Upper lobe of right lung (tissue), 1 donor: ENCODE results near the gene GMDS. TPM values are rescaled to one million over a fixed set of nuclear protein-coding genes. Genes with fewer than 3 reads are reported as not detected.
A peak's percentile ranks its signal among the peaks of the same experiment; 100 is the strongest.
"Not testable (repeated sequence)": the region's sequence is repeated elsewhere in the genome, so short reads cannot be mapped to it uniquely, and the experiment has no call there.

Experiments used
- ATAC-seq: fragments of 200-7000 bp; cut with Tn5 transposase; one replicate; pipeline ENCODE4 v1.9.1; 2020; ENCODE audit warnings: mild to moderate bottlenecking, moderate library complexity
- DNase-seq: peaks from one replicate; pipeline ENCODE4 v3.0.0-alpha.2; 2020
- H3K27ac ChIP-seq: fragments of 200-600 bp; one replicate; pipeline ENCODE4 v1.8.0; 2022
- H3K27me3 ChIP-seq: fragments of 200-600 bp; one replicate; pipeline ENCODE4 v1.8.0; 2022; ENCODE audit warnings: mild to moderate bottlenecking
- H3K36me3 ChIP-seq: fragments of 200-600 bp; one replicate; pipeline ENCODE4 v1.8.0; 2022
- H3K4me1 ChIP-seq: fragments of 200-600 bp; one replicate; pipeline ENCODE4 v1.8.0; 2022
- H3K4me3 ChIP-seq: fragments of 200-600 bp; one replicate; pipeline ENCODE4 v1.8.0; 2022; ENCODE audit warnings: mild to moderate bottlenecking
- H3K9me3 ChIP-seq: fragments of 200-600 bp; one replicate; pipeline ENCODE4 v1.8.0; 2022
- CTCF ChIP-seq: fragments of 200-600 bp; IDR thresholded peaks from one replicate; pipeline ENCODE4 v1.8.0; 2022; ENCODE audit warnings: antibody characterized with exemption
- intact Hi-C: fragments of 100-400 bp; cut with DNase I; formaldehyde crosslinking; loops from one replicate; pipeline ENCODE4 v1.11.0; 2022
- total RNA-seq: library from RNA; stranded (reverse); fragmentation: NEBNext Ultra II Directional; extraction: Animal tissue kit (Norgen Biotek cat#: 25700); gene quantifications from one replicate; pipeline ENCODE4 v1.2.1, GENCODE V29; 2021
- donor health status: DM: no; HTN: yes; CAD: no; lungs with severe emphysema.

Gene GMDS
- total RNA-seq, 1 donor from 2014 or later: 12.2 TPM

GRCh38 chr6:1761477-1761877 is 483.9 kb downstream of the GMDS start:
- Histone ChIP-seq H3K9me3 (no peaks in the 10 kb centered on the region), H3K27me3 (no peaks in the 10 kb centered on the region), H3K4me1 (no peaks in the 10 kb centered on the region), H3K36me3 (no peaks in the 10 kb centered on the region), H3K4me3 (no peak overlapping the region), H3K27ac (no peak overlapping the region)
- intact Hi-C loops: no loop called here
- DNase-seq (no peak), ATAC-seq (no peak)
- TF ChIP-seq CTCF: no peak

DNA sequence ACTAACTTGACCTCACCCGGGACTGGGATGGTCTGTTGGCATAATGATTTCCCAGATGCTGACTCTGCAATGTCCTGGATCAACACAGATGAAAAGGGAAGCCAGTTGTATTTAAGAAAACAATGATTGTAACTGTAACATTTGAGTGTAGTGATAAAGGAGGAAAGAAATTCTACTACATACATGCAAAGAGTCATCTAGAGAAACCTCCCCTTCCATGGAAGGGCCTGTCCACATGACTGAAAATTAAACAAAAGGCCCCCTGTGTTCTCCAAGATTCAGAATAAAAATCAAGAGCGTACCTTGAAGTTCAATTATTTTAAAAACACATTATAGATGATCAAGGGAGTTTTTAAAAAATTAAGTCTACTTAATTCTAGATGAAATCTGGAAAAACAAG is 484.5 kb downstream of the GMDS start:
- no peak overlapping the region for H3K4me3 ChIP-seq
- no peak overlapping the region for H3K27ac ChIP-seq
- H3K27me3 ChIP-seq: no peaks in the 10 kb centered on the region
- H3K4me1 ChIP-seq: no peaks in the 10 kb centered on the region
- no peaks in the 10 kb centered on the region for H3K9me3 ChIP-seq
- H3K36me3 ChIP-seq: no peaks in the 10 kb centered on the region
- DNase-seq (no peak), ATAC-seq (no peak)
- intact Hi-C loops: no loop called here
- TF ChIP-seq CTCF: no peak

DNA sequence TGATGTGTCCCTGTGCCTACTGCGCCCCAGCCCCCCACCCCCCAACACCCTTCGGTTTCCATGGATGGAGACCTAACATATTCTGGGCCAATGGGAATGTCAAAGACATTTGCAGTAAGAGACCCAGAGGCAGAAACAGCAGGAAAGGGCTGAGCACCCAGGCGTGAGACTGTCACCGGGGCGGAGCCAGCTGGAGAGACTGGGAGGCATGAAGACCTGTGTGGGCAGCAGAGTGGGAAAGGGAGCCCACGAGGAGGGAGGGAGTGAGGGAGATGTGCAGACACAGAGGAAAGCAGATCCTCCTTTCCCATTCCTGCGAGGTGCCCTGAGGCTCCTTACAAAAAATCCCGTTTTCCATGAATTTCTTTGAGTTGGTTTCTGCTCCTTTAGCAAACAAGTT is 485.5 kb downstream of the GMDS start:
- DNase-seq: no peak
- Histone ChIP-seq H3K36me3 (no peaks in the 10 kb centered on the region), H3K4me3 (no peak overlapping the region), H3K27ac (no peak overlapping the region), H3K4me1 (no peaks in the 10 kb centered on the region), H3K9me3 (no peaks in the 10 kb centered on the region), H3K27me3 (no peaks in the 10 kb centered on the region)
- no peak for TF ChIP-seq CTCF
- intact Hi-C loops: no loop called here
- ATAC-seq: no peak

DNA sequence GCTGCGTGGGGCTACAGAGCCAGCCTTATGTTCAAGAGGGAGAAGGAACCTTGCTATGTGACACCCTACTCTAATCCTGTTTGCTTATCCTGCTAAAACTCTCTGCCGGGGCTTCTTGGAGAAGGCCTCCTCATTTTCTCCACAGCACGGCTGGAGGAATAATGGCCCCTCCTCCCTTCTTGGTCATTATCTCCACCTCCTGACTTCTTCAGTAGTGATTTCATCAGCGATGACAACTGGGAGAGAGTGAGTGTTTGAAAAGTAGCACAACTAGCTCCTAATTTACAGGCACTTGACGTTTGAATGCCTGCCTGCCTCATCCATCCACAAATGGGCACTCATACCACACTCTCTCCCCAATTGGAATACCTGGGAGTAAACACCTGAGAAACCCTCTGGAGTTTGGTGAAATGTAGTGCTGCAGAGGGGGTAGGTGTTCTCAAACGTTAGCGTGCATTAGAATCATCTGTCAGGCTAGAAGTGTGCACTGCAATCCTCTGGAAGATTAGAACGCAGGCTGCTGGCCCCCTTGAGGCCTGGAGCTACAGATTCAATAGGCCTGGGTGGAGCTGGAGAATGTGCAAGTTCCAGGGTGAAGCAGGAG is 487.2 kb downstream of the GMDS start:
- Histone ChIP-seq H3K4me3 (no peak overlapping the region), H3K4me1 (no peaks in the 10 kb centered on the region), H3K27ac (no peak overlapping the region), H3K9me3 (no peaks in the 10 kb centered on the region), H3K27me3 (no peaks in the 10 kb centered on the region), H3K36me3 (no peaks in the 10 kb centered on the region)
- no peak for TF ChIP-seq CTCF
- intact Hi-C loops: no loop called here
- no peak for ATAC-seq
- DNase-seq: no peak

- Histone ChIP-seq H3K36me3 (no peaks in the 10 kb centered on the region), H3K4me3 (no peak overlapping the region), H3K27me3 (no peaks in the 10 kb centered on the region), H3K9me3 (no peaks in the 10 kb centered on the region), H3K4me1 (no peaks in the 10 kb centered on the region), H3K27ac (no peak overlapping the region)
- ATAC-seq (peak; percentile 79), DNase-seq (no peak)
- intact Hi-C loops: no loop called here
- no peak for TF ChIP-seq CTCF
Measured at GRCh38 chr6:1757131-1757530, 488.3 kb downstream of the GMDS start.

- no peaks in the 10 kb centered on the region for H3K36me3 ChIP-seq
- DNase-seq (no peak), ATAC-seq (peak; percentile 49)
- intact Hi-C loops: no loop called here
- H3K9me3 ChIP-seq: no peaks in the 10 kb centered on the region
- H3K27me3 ChIP-seq: no peaks in the 10 kb centered on the region
- no peak for TF ChIP-seq CTCF
- H3K27ac ChIP-seq: no peak overlapping the region
- no peak overlapping the region for H3K4me3 ChIP-seq
- H3K4me1 ChIP-seq: no peaks in the 10 kb centered on the region
Measured at GRCh38 chr6:1756472-1757129, 488.8 kb downstream of the GMDS start.

GRCh38 chr6:1751063-1751462 is 494.3 kb downstream of the GMDS start:
- DNase-seq, ATAC-seq, H3K4me1 ChIP-seq, intact Hi-C loops, H3K36me3 ChIP-seq, H3K9me3 ChIP-seq, H3K27me3 ChIP-seq, H3K4me3 ChIP-seq, H3K27ac ChIP-seq: not testable (repeated sequence)
